ENCODE results near the gene DDX46.
"Not testable (repeated sequence)": the region's sequence is repeated elsewhere in the genome, so short reads cannot be mapped to it uniquely, and the experiment has no call there.

DDX46 gene

GRCh38 chr5:134784241-134784920 lies 25.8 kb downstream of the DDX46 start:
- peak; percentile 15 for DNase-seq (ENCODE audit: low spot score)

DNA sequence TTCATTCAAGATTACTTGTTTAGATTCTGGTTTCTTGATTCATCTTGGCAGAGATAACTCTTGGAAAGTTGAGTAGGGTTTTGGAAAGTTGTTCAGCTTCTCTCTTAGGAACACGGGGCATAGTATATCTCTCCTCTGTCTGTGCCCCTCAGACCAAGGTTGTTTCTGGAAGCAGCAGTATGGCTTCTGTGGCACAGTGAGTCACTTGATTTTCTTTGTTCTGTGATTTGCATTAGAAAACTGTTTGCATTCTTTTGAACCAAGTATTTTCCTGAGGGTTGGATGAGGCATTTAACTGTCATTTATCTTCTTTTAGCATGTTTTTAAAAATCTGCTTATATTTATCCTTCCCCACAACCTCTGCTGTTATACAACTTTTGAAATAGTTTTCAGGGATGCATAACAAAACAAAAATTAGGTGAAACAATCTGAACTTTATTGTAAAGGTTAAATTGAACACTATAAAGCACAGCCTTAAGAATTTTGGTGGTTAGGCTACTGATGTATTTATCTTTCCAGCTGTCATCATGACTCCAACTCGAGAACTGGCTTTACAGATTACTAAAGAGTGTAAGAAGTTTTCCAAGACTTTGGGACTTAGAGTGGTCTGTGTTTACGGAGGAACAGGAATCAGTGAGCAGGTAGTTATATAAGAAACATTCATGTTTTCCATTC lies 26.5 kb downstream of the DDX46 start:
- DNase-seq (ENCODE audit: low spot score): no peak

- DNase-seq (ENCODE audit: low spot score): no peak
Measured at GRCh38 chr5:134787692-134788091, 29.1 kb downstream of the DDX46 start.

DNA sequence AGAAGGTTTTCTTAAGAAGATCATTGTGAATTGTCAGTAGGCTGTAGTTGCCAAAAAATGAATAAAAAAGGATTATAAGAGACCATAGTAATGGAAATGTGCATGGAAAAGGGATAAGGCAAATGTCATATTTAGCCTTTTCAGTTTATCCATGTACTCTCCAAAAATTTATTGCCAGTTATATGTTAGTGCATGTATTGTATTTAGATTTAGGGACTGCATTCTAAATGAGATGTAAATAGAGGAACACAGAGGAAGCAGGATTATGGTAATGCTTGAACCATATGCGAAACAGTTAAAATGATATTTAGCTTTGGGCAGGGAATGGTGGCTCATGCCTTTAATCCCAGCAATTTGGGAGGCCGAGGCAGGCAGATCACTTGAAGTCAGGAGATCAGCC lies 33.0 kb downstream of the DDX46 start:
- DNase-seq (ENCODE audit: low spot score): no peak

- DNase-seq (ENCODE audit: low spot score): no peak
Measured at GRCh38 chr5:134792286-134792685, 33.7 kb downstream of the DDX46 start.

DNA sequence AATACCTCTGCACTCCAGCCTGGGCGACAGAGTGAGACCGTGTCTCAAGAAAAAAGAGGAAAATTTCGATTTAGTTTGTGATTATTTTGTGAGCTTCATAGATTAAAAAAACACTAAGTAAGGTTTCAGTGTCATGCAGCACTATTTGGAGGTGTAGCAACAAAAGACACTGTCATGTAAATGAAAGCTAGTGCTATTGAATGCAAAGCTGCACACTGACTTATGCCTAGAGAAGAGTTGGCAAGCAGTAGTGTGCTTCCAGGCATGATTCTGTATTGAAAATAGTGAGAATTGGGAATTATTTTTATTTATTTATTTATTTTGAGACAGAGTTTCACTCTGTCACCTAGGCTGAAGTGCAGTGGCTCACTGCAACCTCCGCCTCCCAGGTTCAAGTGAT lies 34.5 kb downstream of the DDX46 start:
- DNase-seq (ENCODE audit: low spot score): no peak

GRCh38 chr5:134794082-134794481 lies 35.5 kb downstream of the DDX46 start:
- DNase-seq (ENCODE audit: low spot score): no peak

- no peak for DNase-seq (ENCODE audit: low spot score)
Measured at GRCh38 chr5:134794819-134795218, 36.2 kb downstream of the DDX46 start.

DNA sequence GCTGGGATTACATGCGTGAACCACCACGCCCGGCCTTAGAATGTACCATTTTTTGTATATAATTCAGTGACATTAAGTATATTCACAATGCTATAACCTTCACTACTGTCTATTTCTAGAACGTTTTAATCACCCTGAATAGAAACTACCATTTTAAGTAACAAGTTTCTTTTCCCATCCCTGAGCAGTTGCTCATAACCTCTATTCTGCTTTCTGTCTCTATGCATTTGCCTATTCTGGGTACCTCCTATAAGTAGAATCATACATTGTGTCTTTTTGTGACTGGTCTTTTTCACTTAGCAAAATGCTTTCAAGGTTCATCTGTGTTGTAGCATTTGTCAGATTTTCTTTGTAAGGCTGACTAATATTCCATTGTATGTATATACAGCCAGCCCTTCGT lies 39.9 kb downstream of the DDX46 start:
- no peak for DNase-seq (ENCODE audit: low spot score)

- DNase-seq (ENCODE audit: low spot score): no peak
Measured at GRCh38 chr5:134803821-134804220, 45.2 kb downstream of the DDX46 start.

GRCh38 chr5:134813407-134813806 lies 54.8 kb downstream of the DDX46 start:
- DNase-seq (ENCODE audit: low spot score): peak; percentile 0

DNA sequence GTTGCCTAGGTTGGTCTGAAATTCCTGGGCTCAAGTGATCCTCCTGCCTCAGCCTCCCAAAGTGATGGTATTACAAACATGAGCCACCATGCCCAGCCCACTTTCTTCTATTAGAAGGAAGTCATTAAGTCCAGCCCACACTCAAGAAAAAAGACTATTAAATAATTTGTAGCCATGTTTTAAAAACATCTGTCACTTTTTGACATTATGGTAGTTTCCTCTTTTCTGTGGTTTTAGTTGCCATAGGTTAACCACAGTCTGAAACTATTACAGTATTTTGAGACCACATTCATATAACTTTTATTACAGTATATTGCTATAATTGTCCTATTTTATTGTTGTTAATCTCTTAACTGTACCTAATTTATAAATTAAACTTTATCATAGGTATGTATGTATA lies 55.2 kb downstream of the DDX46 start:
- no peak for DNase-seq (ENCODE audit: low spot score)

DNA sequence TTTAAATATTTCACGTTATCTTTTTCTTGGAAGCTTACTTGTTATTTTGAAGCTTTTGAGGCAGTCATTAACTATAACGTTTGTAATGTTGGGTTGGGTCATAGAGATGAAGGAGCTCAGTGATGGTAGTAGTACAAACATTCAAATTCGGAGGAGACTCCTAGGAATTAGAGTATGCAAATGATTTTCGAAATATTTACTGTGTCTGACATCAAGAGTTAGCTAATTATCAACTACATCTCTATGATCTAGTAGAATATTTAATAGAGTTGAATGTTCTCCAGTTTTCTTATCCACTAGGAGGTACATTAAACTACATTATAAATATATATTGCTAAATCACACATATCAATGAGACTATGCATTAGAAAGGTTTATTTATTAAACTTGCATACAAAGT lies 58.4 kb downstream of the DDX46 start:
- no peak for DNase-seq (ENCODE audit: low spot score)

DNA sequence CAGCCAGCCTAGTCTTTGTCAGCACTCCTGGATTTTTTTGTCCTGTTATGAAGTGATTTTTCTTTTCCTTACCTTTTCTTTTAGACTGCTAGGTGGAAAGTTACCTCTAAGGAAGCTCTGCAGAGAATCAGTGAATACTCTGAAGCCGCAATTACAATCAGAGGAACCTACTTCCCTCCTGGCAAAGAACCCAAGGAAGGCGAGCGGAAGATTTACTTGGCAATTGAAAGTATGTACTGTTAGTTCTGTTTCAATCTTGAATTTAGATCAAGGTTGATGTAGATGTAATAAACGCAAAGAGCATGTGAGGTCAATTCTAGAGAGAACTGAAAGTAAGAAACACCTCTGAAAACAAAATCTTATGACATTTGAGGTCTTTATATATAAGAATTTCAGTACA lies 60.2 kb downstream of the DDX46 start:
- no peak for DNase-seq (ENCODE audit: low spot score)

GRCh38 chr5:134819407-134819963 lies 60.9 kb downstream of the DDX46 start:
- no peak for DNase-seq (ENCODE audit: low spot score)

GRCh38 chr5:134821841-134822240 lies 63.3 kb downstream of the DDX46 start:
- no peak for DNase-seq (ENCODE audit: low spot score)

GRCh38 chr5:134824681-134825080 lies 66.1 kb downstream of the DDX46 start:
- no peak for DNase-seq (ENCODE audit: low spot score)

- no peak for DNase-seq (ENCODE audit: low spot score)
Measured at GRCh38 chr5:134825212-134825611, 66.6 kb downstream of the DDX46 start.

- no peak for DNase-seq (ENCODE audit: low spot score)
Measured at GRCh38 chr5:134833340-134834032, 74.9 kb downstream of the DDX46 start.

- no peak for DNase-seq (ENCODE audit: low spot score)
Measured at GRCh38 chr5:134835623-134836022, 77.0 kb downstream of the DDX46 start.

- no peak for DNase-seq (ENCODE audit: low spot score)
Measured at GRCh38 chr5:134837530-134838181, 79.1 kb downstream of the DDX46 start.

DNA sequence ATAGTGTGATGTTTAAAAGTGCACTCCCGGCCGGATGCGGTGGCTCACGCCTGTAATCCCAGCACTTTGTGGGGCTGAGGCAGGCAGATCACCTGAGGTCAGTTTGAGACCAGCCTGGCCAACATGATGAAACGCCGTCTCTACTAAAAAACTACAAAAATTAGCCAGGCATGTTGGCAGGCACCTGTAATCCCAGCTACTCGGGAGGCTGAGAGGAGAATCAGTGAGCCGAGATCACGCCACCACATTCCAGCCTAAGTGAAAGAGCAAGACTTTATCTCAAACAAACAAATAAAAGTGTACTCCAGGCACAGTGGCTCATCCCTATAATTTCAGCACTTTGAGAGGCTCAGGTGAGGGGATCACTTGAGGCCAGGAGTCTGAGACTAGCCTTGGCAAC lies 79.8 kb downstream of the DDX46 start:
- not testable (repeated sequence) for DNase-seq (ENCODE audit: low spot score)

DNA sequence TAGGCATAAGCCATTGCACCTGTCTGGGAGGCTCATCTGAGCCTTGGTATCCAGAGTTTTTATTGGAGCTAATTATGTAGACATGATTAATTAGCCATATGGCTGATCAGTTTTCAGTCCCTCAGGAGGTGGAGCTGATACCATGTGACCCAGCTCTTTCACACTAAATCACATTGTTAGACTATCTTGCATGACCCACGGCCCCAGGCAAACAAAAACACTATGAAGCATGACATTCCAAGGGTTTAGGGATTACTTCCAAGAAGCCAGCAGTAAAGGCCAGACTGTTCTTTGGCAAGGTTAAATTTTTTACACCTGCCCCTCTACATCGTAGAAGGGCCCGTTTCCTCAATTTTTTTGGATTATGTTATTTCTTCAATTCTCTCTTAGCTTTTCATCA lies 82.2 kb downstream of the DDX46 start:
- DNase-seq (ENCODE audit: low spot score): no peak
